Tibial artery (tissue), 4 donors: ENCODE data around the gene TPD52L2.
"Not testable (repeated sequence)": the region's sequence is repeated elsewhere in the genome, so short reads cannot be mapped to it uniquely, and the experiment has no call there.

Source experiments
- DNase-seq, 2 donors: peaks; one replicate each; pipeline ENCODE4 v3.0.0-alpha.2; 2019
- H3K27ac ChIP-seq, 2 donors: fragments of 200-600 bp; sonication (generic) in 1 of 2; 1 replicate in 1 of 2; 2 replicates in 1 of 2; pipeline ENCODE4 v1.5.1; 2018 to 2019; ENCODE audit warnings: mild to moderate bottlenecking in 1 of 2
- H3K27me3 ChIP-seq, 2 donors: fragments of 200-600 bp; sonication (generic) in 1 of 2; one replicate each; pipeline versions ENCODE4 v1.5.1 to v1.6.0; 2016 to 2019
- H3K36me3 ChIP-seq, 3 donors: fragments of 200-600 bp; sonication (generic) in 2 of 3; one replicate each; pipeline ENCODE4 v1.5.1; 2016 to 2019; ENCODE audit warnings: mild to moderate bottlenecking in 2 of 3
- H3K4me1 ChIP-seq, 4 donors: fragments of 200-600 bp; sonication (generic) in 2 of 4; 1 replicate in 3 of 4; 2 replicates in 1 of 4; pipeline ENCODE4 v1.5.1; 2016 to 2019
- H3K4me3 ChIP-seq, 2 donors: fragments of 200-600 bp; sonication (generic) in 1 of 2; 1 replicate in 1 of 2; 2 replicates in 1 of 2; pipeline ENCODE4 v1.5.1; 2018 to 2019; ENCODE audit warnings: mild to moderate bottlenecking in 2 of 2
- H3K9me3 ChIP-seq, 3 donors: fragments of 200-600 bp; sonication (generic) in 1 of 3; one replicate each; pipeline ENCODE4 v1.5.1; 2016 to 2019
- intact Hi-C: fragments of 100-400 bp; cut with DNase I; formaldehyde crosslinking; loops from one replicate; pipeline ENCODE4 v1.15.0; 2023; ENCODE audit warnings: low total_unique reads
- TF ChIP-seq, protein P1 (sequence below), 2 experiments: fragments of 200-600 bp in 1 of 2; fragments of 450-650 bp in 1 of 2; IDR thresholded peaks; one replicate each; pipeline ENCODE4 v1.5.1; 2017 to 2019; ENCODE audit warnings: antibody characterized with exemption in 2 of 2, mild to moderate bottlenecking in 1 of 2, moderate library complexity in 1 of 2

The TPD52L2 gene

DNA sequence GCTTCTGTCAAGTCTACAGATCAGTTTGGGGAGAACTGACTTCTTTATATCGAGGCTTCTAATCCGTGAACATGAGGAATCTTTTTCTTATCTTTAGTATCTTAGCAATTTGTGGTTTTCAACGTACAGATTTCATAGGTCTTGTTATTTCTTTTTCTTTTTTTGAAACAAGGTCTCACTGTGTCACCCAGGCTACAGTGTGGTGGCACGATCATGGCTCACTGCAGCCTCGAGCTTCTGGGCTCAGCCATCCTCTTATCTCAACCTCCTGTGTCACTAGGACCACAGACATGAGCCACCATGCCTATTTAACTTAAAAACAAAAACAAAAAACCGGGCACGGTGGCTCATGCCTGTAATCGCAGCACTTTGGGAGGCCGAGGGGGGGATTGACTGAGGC is 59.2 kb downstream of the TPD52L2 start:
- Histone ChIP-seq H3K4me3 (no peak overlapping the region), H3K36me3 (peaks cover 14 to 30% (median 22%) of the 10 kb centered on the region in 3 donors), H3K4me1 (no peaks in the 10 kb centered on the region), H3K27me3 (no peaks in the 10 kb centered on the region), H3K27ac (no peak overlapping the region), H3K9me3 (no peaks in the 10 kb centered on the region)
- no peak for DNase-seq
- intact Hi-C loops: no loop called here
- TF ChIP-seq, protein P1, sequence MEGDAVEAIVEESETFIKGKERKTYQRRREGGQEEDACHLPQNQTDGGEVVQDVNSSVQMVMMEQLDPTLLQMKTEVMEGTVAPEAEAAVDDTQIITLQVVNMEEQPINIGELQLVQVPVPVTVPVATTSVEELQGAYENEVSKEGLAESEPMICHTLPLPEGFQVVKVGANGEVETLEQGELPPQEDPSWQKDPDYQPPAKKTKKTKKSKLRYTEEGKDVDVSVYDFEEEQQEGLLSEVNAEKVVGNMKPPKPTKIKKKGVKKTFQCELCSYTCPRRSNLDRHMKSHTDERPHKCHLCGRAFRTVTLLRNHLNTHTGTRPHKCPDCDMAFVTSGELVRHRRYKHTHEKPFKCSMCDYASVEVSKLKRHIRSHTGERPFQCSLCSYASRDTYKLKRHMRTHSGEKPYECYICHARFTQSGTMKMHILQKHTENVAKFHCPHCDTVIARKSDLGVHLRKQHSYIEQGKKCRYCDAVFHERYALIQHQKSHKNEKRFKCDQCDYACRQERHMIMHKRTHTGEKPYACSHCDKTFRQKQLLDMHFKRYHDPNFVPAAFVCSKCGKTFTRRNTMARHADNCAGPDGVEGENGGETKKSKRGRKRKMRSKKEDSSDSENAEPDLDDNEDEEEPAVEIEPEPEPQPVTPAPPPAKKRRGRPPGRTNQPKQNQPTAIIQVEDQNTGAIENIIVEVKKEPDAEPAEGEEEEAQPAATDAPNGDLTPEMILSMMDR (IDR thresholded peaks at IDR 0.05): no peak

DNA sequence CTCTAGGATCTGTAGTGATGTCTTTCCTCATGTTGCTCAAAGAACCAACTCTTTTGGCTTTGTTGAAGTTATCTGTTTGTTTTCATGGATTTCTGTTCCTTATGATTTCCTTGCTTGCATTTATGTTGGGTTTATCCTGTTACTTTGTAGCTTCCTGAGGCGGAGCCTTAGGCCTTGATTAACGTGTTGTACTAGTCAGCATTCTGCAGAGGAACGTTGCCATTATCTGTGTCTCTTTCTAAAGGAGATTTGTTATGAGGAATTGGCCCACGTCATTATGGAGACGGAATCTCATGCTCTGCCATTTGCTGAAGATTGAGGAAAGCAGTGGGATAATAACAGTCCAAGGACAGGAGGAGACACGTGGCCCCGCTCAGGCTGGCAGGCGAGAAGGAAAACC is 61.2 kb downstream of the TPD52L2 start:
- intact Hi-C loops: no loop called here
- Histone ChIP-seq H3K4me1 (no peaks in the 10 kb centered on the region), H3K9me3 (no peaks in the 10 kb centered on the region), H3K36me3 (peaks cover 35 to 43% (median 42%) of the 10 kb centered on the region in 3 donors), H3K27me3 (no peaks in the 10 kb centered on the region), H3K27ac (no peak overlapping the region), H3K4me3 (no peak overlapping the region)
- TF ChIP-seq, protein P1 (IDR thresholded peaks at IDR 0.05): no peak
- no peak for DNase-seq

DNA sequence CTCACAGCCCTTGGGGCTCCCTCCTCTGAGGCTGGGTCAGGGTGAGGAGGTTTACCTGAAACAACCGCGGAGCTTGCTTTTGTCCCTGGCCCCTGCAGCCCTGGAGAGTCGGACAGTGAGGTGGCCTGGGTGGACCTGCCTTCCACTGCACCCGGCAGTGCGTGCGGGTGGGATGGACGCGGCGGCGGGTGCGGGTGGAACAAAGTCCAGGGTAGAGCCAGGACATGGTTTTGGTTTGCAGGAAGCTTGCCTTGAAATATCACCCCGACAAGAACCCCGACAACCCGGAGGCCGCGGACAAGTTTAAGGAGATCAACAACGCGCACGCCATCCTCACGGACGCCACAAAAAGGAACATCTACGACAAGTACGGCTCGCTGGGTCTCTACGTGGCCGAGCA is 64.0 kb downstream of the TPD52L2 start:
- TF ChIP-seq, protein P1 (IDR thresholded peaks at IDR 0.05): no peak

DNA sequence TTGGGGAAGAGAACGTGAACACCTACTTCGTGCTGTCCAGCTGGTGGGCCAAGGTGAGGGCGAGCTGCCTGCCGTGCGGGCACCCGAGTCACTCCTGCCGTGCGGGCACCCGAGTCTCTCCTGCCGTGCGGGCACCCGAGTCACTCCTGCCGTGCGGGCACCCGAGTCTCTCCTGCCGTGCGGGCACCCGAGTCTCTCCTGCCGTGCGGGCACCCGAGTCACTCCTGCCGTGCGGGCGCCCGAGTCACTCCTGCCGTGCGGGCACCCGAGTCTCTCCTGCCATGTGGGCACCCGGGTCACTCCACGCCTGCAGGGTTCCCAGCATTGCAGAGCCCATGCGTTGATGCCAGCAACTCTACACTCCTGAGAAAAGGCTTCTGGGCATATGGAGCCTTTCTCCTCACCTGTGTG is 64.4 kb downstream of the TPD52L2 start:
- intact Hi-C loops, H3K27ac ChIP-seq, H3K4me1 ChIP-seq, H3K4me3 ChIP-seq, H3K27me3 ChIP-seq, DNase-seq, H3K9me3 ChIP-seq: not testable (repeated sequence)
- H3K36me3 ChIP-seq: peaks cover 49 to 75% (median 60%) of the 10 kb centered on the region in 3 donors

More for the DNA sequence above, 64.0 kb downstream of the TPD52L2 start:
- no peaks in the 10 kb centered on the region for H3K9me3 ChIP-seq
- no peaks in the 10 kb centered on the region for H3K4me1 ChIP-seq
- H3K36me3 ChIP-seq: peaks cover 49 to 70% (median 56%) of the 10 kb centered on the region in 3 donors
- no peak for DNase-seq
- no peak overlapping the region for H3K27ac ChIP-seq
- no peak overlapping the region for H3K4me3 ChIP-seq
- intact Hi-C loops: no loop called here
- H3K27me3 ChIP-seq: no peaks in the 10 kb centered on the region

DNA sequence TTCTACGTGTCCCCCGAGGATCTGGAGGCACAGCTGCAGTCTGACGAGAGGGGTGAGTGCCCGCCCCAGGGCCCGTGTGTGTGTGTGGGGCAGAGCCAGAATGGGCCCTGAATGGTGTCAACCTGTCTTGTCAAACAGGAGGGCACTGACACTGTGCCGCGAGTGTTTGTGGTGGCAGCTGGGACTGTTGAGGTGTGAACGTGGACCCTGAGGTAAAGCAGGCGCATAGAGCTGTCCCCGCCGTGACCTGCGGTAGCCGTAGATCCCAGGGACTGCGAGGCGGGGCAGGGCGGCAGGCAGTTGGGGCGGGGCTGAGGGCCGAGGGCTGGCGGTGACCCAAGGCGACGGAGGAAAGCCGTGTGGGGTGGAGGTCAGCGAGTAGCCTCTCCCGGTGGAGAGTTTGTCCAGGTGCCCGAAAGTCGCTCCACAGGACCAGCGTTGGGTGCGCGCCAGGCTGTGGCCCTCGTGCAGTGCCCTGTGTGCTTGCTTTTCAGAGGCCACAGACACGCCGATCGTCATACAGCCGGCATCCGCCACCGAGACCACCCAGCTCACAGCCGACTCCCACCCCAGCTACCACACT is 66.0 kb downstream of the TPD52L2 start:
- no peak overlapping the region for H3K27ac ChIP-seq
- peaks cover 49 to 90% (median 73%) of the 10 kb centered on the region in 3 donors for H3K36me3 ChIP-seq
- H3K4me3 ChIP-seq: no peak overlapping the region
- no peak for DNase-seq
- TF ChIP-seq, protein P1 (IDR thresholded peaks at IDR 0.05): no peak
- intact Hi-C loops: no loop called here
- H3K9me3 ChIP-seq: no peaks in the 10 kb centered on the region
- no peaks in the 10 kb centered on the region for H3K4me1 ChIP-seq
- no peaks in the 10 kb centered on the region for H3K27me3 ChIP-seq

DNA sequence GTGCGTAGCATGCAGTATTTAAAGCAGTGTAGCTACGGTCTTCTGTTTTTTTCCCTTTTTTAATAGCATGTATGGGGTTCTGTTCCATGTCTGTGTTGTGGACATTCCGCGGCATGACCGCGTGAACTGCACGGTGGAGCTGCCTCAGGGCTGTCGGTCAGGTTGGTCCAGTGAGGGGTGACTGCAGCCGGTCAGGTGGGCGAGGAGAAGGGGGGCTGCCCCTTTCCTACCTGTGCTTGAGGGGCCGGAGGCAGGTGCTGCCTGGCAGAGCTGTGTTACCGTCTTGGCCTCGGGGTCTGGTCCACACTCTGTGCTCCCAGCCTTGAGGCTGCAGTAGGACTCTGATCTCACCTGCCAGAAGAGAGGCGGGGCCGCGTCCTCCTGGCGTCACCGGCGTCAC is 66.7 kb downstream of the TPD52L2 start:
- no peak for DNase-seq
- Histone ChIP-seq H3K4me1 (no peaks in the 10 kb centered on the region), H3K9me3 (no peaks in the 10 kb centered on the region), H3K27ac (no peak overlapping the region), H3K4me3 (no peak overlapping the region), H3K36me3 (peaks cover 49 to 88% (median 73%) of the 10 kb centered on the region in 3 donors), H3K27me3 (no peaks in the 10 kb centered on the region)
- intact Hi-C loops: no loop called here
- TF ChIP-seq, protein P1 (IDR thresholded peaks at IDR 0.05): no peak
